GM12878 (cell line): ENCODE data around the gene HMOX2. TPM values are rescaled to one million over a fixed set of nuclear protein-coding genes. Genes with fewer than 3 reads are reported as not detected.

Experiments used
- ATAC-seq: fragments of 200-7000 bp; cut with Tn5 transposase; 3 replicates; pipeline ENCODE4 v1.9.1; 2020; ENCODE audit warnings: mild to moderate bottlenecking, moderate library complexity
- BruUV-seq: library from RNA; stranded (reverse); fragments of 400-500 nt; replicated peaks from 2 replicates; lab custom pipeline; 2021; lab: Mats Ljungman, UMichigan
- CTCF ChIA-PET: fragments of 300-600 bp; sonication (Branson Sonifier 250); formaldehyde crosslinking; extraction: SDS; loops from one replicate; lab custom pipeline; 2021; ENCODE audit warnings: inconsistent platforms; lab: Yijun Ruan, JAX
- POLR2A ChIA-PET: fragments of 350-600 bp; formaldehyde crosslinking; extraction: SDS; loops from one replicate; lab custom pipeline; 2021; ENCODE audit warnings: inconsistent platforms; lab: Charles Lee
- RAD21 ChIA-PET: fragments of 300-600 bp; sonication (Branson Sonifier 250); formaldehyde crosslinking; loops from one replicate; lab custom pipeline; 2023; ENCODE audit warnings: antibody characterized with exemption; ENCODE audit not compliant: unreplicated experiment; lab: Charles Lee
- SMC1A ChIA-PET: fragments of 300-600 bp; sonication (Branson Sonifier 250); formaldehyde crosslinking; loops from one replicate; lab custom pipeline; 2023; ENCODE audit not compliant: unreplicated experiment, uncharacterized antibody; lab: Charles Lee
- DNase-seq: peaks from one replicate; pipeline ENCODE4 v3.0.0-alpha.2; 2011; ENCODE audit warnings: low read depth, low spot score
- FAIRE-seq: peaks from 3 replicates; lab custom pipeline; 2011; peaks lifted over from hg19 to GRCh38; lab: Jason Lieb, UNC
- H2AFZ ChIP-seq: 2 replicates; pipeline ENCODE4 v1.6.0; 2011; ENCODE audit warnings: low read depth, low read length, control low read depth; ENCODE audit not compliant: control insufficient read depth
- H3K27ac ChIP-seq: 2 replicates; pipeline ENCODE4 v1.5.1; 2011; ENCODE audit warnings: control low read depth; ENCODE audit not compliant: control insufficient read depth, insufficient read depth
- H3K27me3 ChIP-seq, 2 experiments: replicated peaks in 1 of 2; 2 replicates each; pipeline versions ENCODE4 v1.6.0 to v1.6.1; 2011; ENCODE audit warnings: low read length in 1 of 2; ENCODE audit not compliant: control insufficient read depth in 2 of 2, insufficient read depth in 2 of 2
- H3K36me3 ChIP-seq, 2 experiments: 2 replicates each; pipeline ENCODE4 v1.5.1; 2011; ENCODE audit warnings: low read length in 1 of 2; ENCODE audit not compliant: control insufficient read depth in 2 of 2, insufficient read depth in 2 of 2
- H3K4me1 ChIP-seq: 2 replicates; pipeline ENCODE4 v1.6.1; 2011; ENCODE audit warnings: mild to moderate bottlenecking, low read length, moderate library complexity, mixed read lengths; ENCODE audit not compliant: control insufficient read depth, insufficient read depth
- H3K4me2 ChIP-seq: 2 replicates; pipeline ENCODE4 v1.6.0; 2011; ENCODE audit warnings: control low read depth; ENCODE audit not compliant: control insufficient read depth, insufficient read depth
- H3K4me3 ChIP-seq: fragments of 200-600 bp; sonication (generic); 2 replicates; pipeline ENCODE4 v1.5.1; 2016
- H3K79me2 ChIP-seq: 2 replicates; pipeline ENCODE4 v1.6.0; 2011; ENCODE audit warnings: low read length; ENCODE audit not compliant: control insufficient read depth, insufficient read depth
- H3K9ac ChIP-seq: 2 replicates; pipeline ENCODE4 v1.8.0; 2011; ENCODE audit warnings: low read length, control low read depth, mixed read lengths; ENCODE audit not compliant: control insufficient read depth, insufficient read depth
- H3K9me3 ChIP-seq: replicated peaks from 3 replicates; pipeline ENCODE4 v1.5.1; 2011; ENCODE audit warnings: mild to moderate bottlenecking, low read length; ENCODE audit not compliant: control insufficient read depth, insufficient read depth
- H4K20me1 ChIP-seq: 2 replicates; pipeline ENCODE4 v1.6.0; 2011; ENCODE audit not compliant: control insufficient read depth, insufficient read depth
- ATF7 ChIP-seq: fragments of 450-650 bp; IDR thresholded peaks from 2 replicates; pipeline ENCODE4 v1.6.1; 2016; ENCODE audit warnings: low read depth, mild to moderate bottlenecking
- DPF2 ChIP-seq: fragments of 450-650 bp; IDR thresholded peaks from 2 replicates; pipeline ENCODE4 v1.6.1; 2017; ENCODE audit warnings: mild to moderate bottlenecking
- ESRRA ChIP-seq: IDR thresholded peaks from 2 replicates; pipeline ENCODE4 v1.6.1; 2012; ENCODE audit warnings: mild to moderate bottlenecking, low read length, improper control_type of control experiment
- GATAD2B ChIP-seq: fragments of 450-650 bp; conservative IDR thresholded peaks from 2 replicates; pipeline ENCODE4 v1.6.1; 2017; ENCODE audit warnings: low read depth, mild to moderate bottlenecking, moderate library complexity
- IKZF1 ChIP-seq: fragments of 450-650 bp; conservative IDR thresholded peaks from 2 replicates; pipeline ENCODE4 v1.6.1; 2017; ENCODE audit warnings: antibody characterized with exemption, mild to moderate bottlenecking
- ZNF274 ChIP-seq: IDR thresholded peaks from one replicate; pipeline ENCODE4 v1.8.0; 2011; ENCODE audit not compliant: insufficient read length, insufficient read depth
- ZNF384 ChIP-seq: IDR thresholded peaks from 2 replicates; pipeline ENCODE4 v1.6.1; 2012; ENCODE audit warnings: low read depth, mild to moderate bottlenecking, low read length, improper control_type of control experiment, borderline replicate concordance
- WGBS: methylation state at CpG from one replicate; pipeline ENCODE4 v1.1.6; 2016; ENCODE audit warnings: low lambda C conversion rate; ENCODE audit not compliant: insufficient replicate concordance, insufficient coverage; ENCODE audit errors: missing lambda C conversion rate; 5-methylcytosine and 5-hydroxymethylcytosine counted together
- in situ Hi-C: fragments of 300-500 bp; cut with MboI; formaldehyde crosslinking; loops from 9 replicates; pipeline ENCODE4 v1.14.3; 2018; ENCODE audit warnings: mixed read lengths
- intact Hi-C: fragments of 100-400 bp; cut with micrococcal nuclease; formaldehyde crosslinking; loops from one replicate; pipeline ENCODE4 v1.14.2; 2022; ENCODE audit not compliant: unreplicated experiment
- polyA plus RNA-seq, 11 experiments: library from polyadenylated mRNA; depleted of rRNA in 4 of 11; unstranded in 6 of 11; stranded (reverse) in 5 of 11; fragments of >200 nt; fragmentation: Nextera tagmentation in 4 of 11; fragmentation: Illumina TruSeq in 1 of 11; extraction: Ambion mirVana in 4 of 11; extraction: Trizol in 1 of 11; gene quantifications; 1 replicate in 1 of 11; 2 replicates in 10 of 11; pipeline versions ENCODE4 v1.2.1 to v1.2.3, GENCODE V29; 2011 to 2016; ENCODE audit warnings: inconsistent platforms in 2 of 11, missing spikeins in 2 of 11, low read depth in 1 of 11
- total RNA-seq, 4 experiments: library from RNA; depleted of rRNA in 3 of 4; stranded (reverse); fragments of >200 nt in 3 of 4; fragmentation: Illumina TruSeq in 1 of 4; extraction: Trizol in 1 of 4; gene quantifications; 2 replicates each; pipeline versions ENCODE4 v1.2.1 to v1.2.3, GENCODE V29; 2013 to 2021
- TF ChIP-seq, protein P1 (sequence below): fragments of 450-650 bp; conservative IDR thresholded peaks from 2 replicates; pipeline ENCODE4 v1.6.1; 2017; ENCODE audit warnings: mild to moderate bottlenecking, moderate library complexity

HMOX2 gene
- total and polyA plus RNA-seq, 10 of the 15 experiments (the other 5 are each of a cell fraction or from before 2014, with no cell fraction given): 26.4 to 111 (median 57.8) TPM

GRCh38 chr16:4536391-4537106, 60.4 kb downstream of the HMOX2 start (continued):
- no peak for TF ChIP-seq ZNF274
- no peak for TF ChIP-seq ZNF384
- no peak for TF ChIP-seq IKZF1

DNA sequence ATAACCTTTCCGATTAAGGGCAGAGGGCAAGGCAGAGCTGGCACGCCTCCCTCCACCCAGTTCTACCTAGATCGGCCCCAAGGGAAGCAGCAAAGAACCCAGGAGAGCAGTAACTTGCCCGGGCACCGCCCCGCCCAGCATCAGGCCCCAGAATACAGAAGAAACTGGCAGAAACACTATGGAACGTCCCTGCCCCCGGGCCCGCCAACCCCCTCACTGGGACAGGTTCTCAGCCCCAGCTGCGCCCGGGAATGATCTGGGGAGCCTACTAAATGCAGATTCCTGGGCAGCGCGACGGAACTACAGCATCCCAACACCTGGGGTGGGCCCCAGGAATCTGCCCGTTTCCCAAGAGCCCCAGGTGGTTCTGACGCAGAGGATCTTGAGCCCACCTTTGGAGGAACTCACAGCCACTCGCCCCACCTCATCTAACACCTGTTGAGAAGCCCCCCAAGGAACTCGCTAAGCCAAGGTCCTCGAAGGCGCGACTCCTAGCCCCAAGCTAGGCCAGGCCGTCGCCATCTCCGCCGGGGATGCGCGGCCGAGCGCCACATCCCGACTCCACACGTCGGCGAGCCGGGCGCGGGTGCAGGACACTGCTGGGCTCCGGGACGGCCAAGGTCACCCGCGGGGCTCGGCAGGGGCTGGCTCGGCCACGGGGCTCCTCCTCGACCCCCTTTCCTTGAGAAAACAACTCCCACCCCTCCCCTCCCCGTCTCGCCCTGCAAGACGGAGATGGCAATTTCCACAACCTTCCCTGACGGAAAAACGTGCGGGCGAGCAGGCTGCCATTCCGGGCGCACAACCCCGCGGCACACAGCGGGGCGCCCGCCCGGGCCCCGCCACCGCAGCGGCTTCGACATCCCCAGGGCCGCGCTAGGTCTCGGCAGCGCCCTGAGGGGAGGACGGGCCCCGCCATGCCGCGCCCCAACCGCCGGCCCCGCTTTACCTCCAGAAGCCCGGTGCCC, 61.5 kb downstream of the HMOX2 start:
- Histone ChIP-seq H3K36me3 (peaks cover 0 to 2% of the 10 kb centered on the region in 2 experiments; a peak in 1 of 4 replicates), H3K27ac (no peak overlapping the region; the same call in 1 of the 2 replicates), H2AFZ (peak overlapping the region; percentile 6), H3K4me2 (peak overlapping the region; percentile 36), H3K4me1 (peaks cover 11% of the 10 kb centered on the region), H3K4me3 (peak overlapping the region; percentile 70), H3K79me2 (peaks cover 18% of the 10 kb centered on the region), H3K9me3 (peaks cover 12% of the 10 kb centered on the region), H3K27me3 (no peaks in the 10 kb centered on the region; a peak in 1 of 4 replicates), H3K9ac (peak overlapping the region; percentile 60; the same call in 1 of the 2 replicates), H4K20me1 (no peaks in the 10 kb centered on the region)
- ChIA-PET SMC1A (interaction anchor here (0.9 to 1.9 kb wide), 3 partner anchors 32 to 79 kb away, joined by 3 to 6 read pairs (median 3); no protein-coding TSS in a partner anchor), RAD21 (interaction anchor here (1.1 kb wide), 1 partner anchor 21 kb away, joined by 5 read pairs; no protein-coding TSS in a partner anchor), CTCF (interaction anchor here (1.2 to 2.7 kb wide), 4 partner anchors 13 to 32 kb away, joined by 4 to 21 read pairs (median 7); no protein-coding TSS in a partner anchor), POLR2A (interaction anchor here (1.7 to 2.3 kb wide), 2 partner anchors 32 to 78 kb away, joined by 6 to 9 read pairs; no protein-coding TSS in a partner anchor)
- no peak for TF ChIP-seq ATF7
- peak; percentile 27; the same call in 1 of the 2 replicates for TF ChIP-seq GATAD2B
- TF ChIP-seq DPF2: 0 out of 2 replicates have a peak, but pooled peaks have one; percentile 10
- TF ChIP-seq, protein P1, sequence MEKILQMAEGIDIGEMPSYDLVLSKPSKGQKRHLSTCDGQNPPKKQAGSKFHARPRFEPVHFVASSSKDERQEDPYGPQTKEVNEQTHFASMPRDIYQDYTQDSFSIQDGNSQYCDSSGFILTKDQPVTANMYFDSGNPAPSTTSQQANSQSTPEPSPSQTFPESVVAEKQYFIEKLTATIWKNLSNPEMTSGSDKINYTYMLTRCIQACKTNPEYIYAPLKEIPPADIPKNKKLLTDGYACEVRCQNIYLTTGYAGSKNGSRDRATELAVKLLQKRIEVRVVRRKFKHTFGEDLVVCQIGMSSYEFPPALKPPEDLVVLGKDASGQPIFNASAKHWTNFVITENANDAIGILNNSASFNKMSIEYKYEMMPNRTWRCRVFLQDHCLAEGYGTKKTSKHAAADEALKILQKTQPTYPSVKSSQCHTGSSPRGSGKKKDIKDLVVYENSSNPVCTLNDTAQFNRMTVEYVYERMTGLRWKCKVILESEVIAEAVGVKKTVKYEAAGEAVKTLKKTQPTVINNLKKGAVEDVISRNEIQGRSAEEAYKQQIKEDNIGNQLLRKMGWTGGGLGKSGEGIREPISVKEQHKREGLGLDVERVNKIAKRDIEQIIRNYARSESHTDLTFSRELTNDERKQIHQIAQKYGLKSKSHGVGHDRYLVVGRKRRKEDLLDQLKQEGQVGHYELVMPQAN: peak; percentile 33; the same call in 1 of the 2 replicates
- TF ChIP-seq ESRRA: 0 out of 2 replicates have a peak, but pooled peaks have one; percentile 7
- peak; percentile 24; the same call in 1 of the 2 replicates for TF ChIP-seq IKZF1
- 34% methylated on average over 51 of the region's 75 CpGs for WGBS
- DNase-seq (no peak), ATAC-seq (peak; percentile 68), FAIRE-seq (no peak)
- BruUV-seq: no TSS peak
- intact Hi-C loops: no loop called here
- in situ Hi-C loops: loop anchor here (10.0 kb wide), 1 partner anchor 57 kb away; no protein-coding TSS in a partner anchor
